CD4-positive, alpha-beta T cell treated with Interleukin-21 for 1 hour (primary cell): Measurements from ENCODE around the gene PRPF19.

Experiments
- DNase-seq: peaks from one replicate; pipeline ENCODE4 v3.0.0-alpha.2; 2020

Gene PRPF19

GRCh38 chr11:60855726-60856633, 50.4 kb downstream of the PRPF19 start, which contains the start of gene PTGDR2:
PTGDR2 (minus strand) TSS chr11:60855950; CDS start chr11:60853722, 2,228 bp downstream.
- no peak for DNase-seq

GRCh38 chr11:60854847-60855725, 51.3 kb downstream of the PRPF19 start:
- DNase-seq = no peak

- DNase-seq = no peak
Measured at GRCh38 chr11:60854140-60854846, 52.1 kb downstream of the PRPF19 start.

GRCh38 chr11:60852982-60853950, 53.1 kb downstream of the PRPF19 start:
- DNase-seq = no peak

- DNase-seq = no peak
Measured at GRCh38 chr11:60852117-60852981, 54.0 kb downstream of the PRPF19 start.

GRCh38 chr11:60851327-60852104, 54.9 kb downstream of the PRPF19 start:
- DNase-seq = no peak

- DNase-seq = no peak
Measured at GRCh38 chr11:60849641-60850520, 56.5 kb downstream of the PRPF19 start.

GRCh38 chr11:60848714-60849151, 57.7 kb downstream of the PRPF19 start:
- DNase-seq = no peak

GRCh38 chr11:60847896-60848295, 58.5 kb downstream of the PRPF19 start:
- DNase-seq = no peak

GRCh38 chr11:60847281-60847680, 59.1 kb downstream of the PRPF19 start:
- DNase-seq = no peak

- DNase-seq = no peak
Measured at GRCh38 chr11:60845338-60845737, 61.0 kb downstream of the PRPF19 start.

GRCh38 chr11:60844870-60845221, 61.5 kb downstream of the PRPF19 start:
- no peak for DNase-seq

GRCh38 chr11:60844045-60844869, 62.1 kb downstream of the PRPF19 start:
- DNase-seq = no peak

GRCh38 chr11:60842668-60843600, 63.5 kb downstream of the PRPF19 start:
- no peak for DNase-seq

GRCh38 chr11:60841797-60842667, 64.4 kb downstream of the PRPF19 start, which contains the start of gene CCDC86:
CCDC86 (plus strand) TSS chr11:60842113; CDS start chr11:60842125, 12 bp downstream.
- DNase-seq = peak; percentile 98
